Stimulated activated CD4-positive, alpha-beta T cell treated with anti-CD3 and anti-CD28 coated beads, Interleukin-4, amount 100 ng/mL, for 4 hours (primary cell): ENCODE results near the gene FBXW4.
A peak's percentile ranks its signal among the peaks of the same experiment; 100 is the strongest.

Source experiments
- DNase-seq, 2 experiments: peaks; one replicate each; pipeline ENCODE4 v3.0.0-alpha.2; 2020

Gene FBXW4, protein sequence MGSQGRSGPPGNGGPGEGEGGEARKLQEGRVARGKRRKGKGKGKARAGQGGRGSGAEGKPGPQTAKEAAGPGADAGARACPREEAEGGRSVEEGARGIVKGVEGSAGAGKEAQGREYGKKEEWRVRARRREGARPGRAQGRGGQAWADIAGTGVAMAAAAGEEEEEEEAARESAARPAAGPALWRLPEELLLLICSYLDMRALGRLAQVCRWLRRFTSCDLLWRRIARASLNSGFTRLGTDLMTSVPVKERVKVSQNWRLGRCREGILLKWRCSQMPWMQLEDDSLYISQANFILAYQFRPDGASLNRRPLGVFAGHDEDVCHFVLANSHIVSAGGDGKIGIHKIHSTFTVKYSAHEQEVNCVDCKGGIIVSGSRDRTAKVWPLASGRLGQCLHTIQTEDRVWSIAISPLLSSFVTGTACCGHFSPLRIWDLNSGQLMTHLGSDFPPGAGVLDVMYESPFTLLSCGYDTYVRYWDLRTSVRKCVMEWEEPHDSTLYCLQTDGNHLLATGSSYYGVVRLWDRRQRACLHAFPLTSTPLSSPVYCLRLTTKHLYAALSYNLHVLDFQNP

GRCh38 chr10:101694674-101695403 is at the start of gene FBXW4:
FBXW4 (minus strand) TSS chr10:101695170; CDS start chr10:101695105, 65 bp downstream.
- DNase-seq, result peak; percentile 69 to 78

DNA sequence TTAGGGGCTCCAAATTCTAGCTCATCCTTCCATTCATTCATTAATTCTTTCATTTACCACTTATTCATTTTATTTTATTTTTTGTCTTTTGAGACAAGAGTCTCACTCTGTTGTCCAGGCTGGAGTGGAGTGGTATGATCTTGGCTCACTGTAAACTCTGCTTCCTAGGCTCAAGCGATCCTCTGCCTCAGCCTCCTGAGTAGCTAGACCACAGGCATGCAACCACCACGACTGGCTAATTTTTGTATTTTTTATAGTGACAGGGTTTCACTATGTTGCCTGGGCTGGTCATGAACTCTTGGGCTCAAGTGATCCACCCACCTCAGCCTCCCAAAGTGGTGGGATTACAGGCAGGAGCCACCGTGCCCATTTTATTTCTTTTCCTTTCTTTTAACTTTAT is 49.3 kb upstream of the FBXW4 start:
- no peak for DNase-seq

DNA sequence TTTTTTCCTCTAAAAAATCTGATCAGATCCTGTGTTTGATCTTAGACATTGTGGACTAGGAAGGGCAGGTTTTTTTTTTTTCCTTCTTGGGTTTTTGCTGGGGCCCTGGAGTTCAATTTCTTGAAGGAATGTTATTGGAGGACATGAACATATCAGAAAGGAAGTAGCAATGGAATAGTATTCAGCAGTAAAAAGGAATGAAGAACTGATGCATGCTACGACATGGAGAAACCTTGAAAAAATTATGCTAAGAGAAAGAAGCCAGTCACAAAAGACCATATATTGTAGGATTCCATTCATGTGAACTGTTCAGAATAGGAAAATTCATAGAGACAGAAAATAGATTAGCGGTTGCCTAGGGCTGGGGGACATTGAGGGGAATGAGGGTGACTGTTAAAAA is 47.0 kb upstream of the FBXW4 start:
- DNase-seq, result no peak

- DNase-seq, result no peak
Observed at GRCh38 chr10:101736666-101737065, 41.7 kb upstream of the FBXW4 start.

GRCh38 chr10:101732096-101732495 is 37.1 kb upstream of the FBXW4 start:
- no peak for DNase-seq

GRCh38 chr10:101726115-101726387 is 31.1 kb upstream of the FBXW4 start:
- DNase-seq, result no peak

GRCh38 chr10:101725296-101726114 is 30.5 kb upstream of the FBXW4 start:
- DNase-seq, result no peak

- no peak for DNase-seq
Observed at GRCh38 chr10:101724446-101724845, 29.5 kb upstream of the FBXW4 start.

DNA sequence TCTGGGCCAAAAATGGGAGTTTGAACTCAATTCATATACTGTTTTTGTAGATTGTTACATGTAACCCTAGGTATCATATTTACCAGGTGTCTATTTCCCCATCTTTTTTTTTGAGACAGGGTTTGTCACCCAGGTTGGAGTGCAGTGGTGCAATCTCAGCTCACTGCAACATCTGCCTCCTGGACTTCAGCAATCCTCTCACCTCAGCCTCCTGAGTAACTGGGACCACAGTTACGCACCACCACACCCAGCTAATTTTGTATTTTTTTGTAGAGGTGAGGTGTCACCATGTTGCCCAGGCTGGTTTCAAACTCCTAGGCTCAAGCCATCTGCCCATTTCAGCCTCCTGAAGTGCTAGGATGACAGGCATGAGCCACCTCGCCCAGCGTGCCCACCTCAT is 28.2 kb upstream of the FBXW4 start:
- no peak for DNase-seq

DNA sequence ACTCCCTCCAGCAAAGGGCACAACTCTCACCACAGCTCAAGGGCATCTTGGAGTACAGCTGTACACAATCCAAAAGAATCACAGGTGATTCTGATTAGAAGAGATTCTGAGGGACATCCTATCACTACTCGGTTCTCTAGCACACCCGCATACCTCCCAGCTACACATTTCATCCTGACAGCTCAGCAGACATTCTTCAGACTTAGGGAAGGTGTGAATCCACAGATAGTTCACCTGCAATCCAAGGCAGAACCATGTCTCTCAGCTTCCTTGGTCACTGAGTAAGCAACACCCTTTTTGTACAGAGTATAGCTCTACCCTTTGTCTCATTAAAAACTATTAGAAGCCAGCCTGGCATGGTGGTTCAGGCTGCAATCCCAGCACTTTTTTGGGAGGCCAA is 26.8 kb upstream of the FBXW4 start:
- DNase-seq, result no peak

- no peak for DNase-seq
Observed at GRCh38 chr10:101720606-101721230, 25.7 kb upstream of the FBXW4 start.

GRCh38 chr10:101718690-101719275 is 23.8 kb upstream of the FBXW4 start:
- DNase-seq, result no peak

GRCh38 chr10:101716891-101717659 is 22.1 kb upstream of the FBXW4 start:
- no peak for DNase-seq

DNA sequence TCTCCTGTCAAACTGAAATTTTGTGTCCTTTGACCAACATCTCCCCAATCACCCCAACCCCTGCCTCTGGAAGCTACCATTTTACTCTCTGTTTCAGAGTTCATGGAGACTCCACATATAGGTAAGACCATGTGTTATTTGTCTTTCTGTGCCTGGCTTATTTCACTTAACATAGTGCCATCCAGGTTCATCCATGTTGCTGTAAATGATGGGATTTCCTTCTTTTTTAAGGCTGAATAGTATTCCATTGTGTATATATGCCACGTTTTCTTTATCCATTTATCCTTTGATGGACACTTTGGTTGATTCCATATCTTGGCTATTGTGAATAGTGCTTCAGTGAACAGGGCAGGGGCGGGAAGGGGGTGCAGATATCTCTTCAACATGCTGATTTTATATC is 18.0 kb upstream of the FBXW4 start:
- no peak for DNase-seq

GRCh38 chr10:101710793-101711192 is 15.8 kb upstream of the FBXW4 start:
- no peak for DNase-seq

- no peak for DNase-seq
Observed at GRCh38 chr10:101710059-101710695, 15.2 kb upstream of the FBXW4 start.

GRCh38 chr10:101709359-101710058 is 14.5 kb upstream of the FBXW4 start:
- no peak for DNase-seq

DNA sequence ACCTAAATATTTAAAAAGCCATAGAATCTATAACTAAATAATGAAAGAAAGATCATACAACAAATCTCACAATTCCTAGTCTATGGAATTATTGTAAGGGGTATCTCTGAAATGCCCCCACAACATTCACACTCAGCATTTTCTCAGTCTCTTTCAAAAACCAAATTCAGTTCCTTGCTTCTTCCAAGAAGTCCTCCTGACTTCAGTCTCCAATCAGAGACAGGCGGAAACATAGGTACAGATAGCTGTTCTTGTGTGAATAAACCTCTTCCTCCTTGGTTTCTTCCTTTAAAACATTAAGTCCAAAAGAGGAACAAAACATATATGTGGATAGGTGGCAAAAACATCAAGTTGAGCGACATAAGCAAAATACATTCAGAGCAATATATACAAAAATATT is 13.9 kb upstream of the FBXW4 start:
- DNase-seq, result no peak

DNA sequence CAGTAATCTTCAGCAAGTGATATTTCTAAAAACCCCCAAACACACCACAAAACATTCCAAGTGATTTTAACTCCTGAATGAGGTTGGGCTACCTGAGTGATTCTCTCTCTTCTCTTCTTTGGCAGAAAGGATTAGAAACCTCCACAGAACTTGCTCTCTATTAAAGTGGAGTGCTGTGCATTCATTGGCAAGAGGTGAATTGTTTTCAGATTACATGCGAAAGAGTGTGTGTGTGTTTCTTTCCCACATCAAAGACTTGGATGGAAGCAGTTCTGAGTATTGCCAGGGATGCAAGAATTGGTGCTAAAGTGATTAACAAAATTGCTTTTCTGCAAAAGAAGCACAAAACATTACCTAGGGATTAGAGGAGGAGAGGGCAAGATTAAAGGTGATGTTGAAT is 13.1 kb upstream of the FBXW4 start:
- DNase-seq, result no peak

DNA sequence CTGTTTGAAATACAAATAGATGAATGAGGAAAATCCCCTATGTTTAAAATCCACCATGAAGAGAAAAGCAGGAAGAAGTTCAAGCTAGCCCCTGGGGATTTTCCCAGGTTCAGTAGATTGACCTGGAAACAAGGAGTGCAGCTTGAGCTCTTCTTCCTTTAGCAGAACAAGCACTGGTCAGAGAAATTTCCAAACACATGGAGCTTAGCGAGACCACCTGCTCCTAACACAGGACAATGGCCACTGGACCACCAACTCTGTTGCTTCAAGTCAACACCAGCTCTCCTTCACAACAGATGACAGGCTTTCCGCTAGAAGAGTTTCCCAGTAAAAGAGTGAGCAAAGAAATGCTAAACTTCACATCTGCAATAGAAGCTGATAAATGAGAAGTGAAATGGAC is 9.4 kb upstream of the FBXW4 start:
- DNase-seq, result no peak

DNA sequence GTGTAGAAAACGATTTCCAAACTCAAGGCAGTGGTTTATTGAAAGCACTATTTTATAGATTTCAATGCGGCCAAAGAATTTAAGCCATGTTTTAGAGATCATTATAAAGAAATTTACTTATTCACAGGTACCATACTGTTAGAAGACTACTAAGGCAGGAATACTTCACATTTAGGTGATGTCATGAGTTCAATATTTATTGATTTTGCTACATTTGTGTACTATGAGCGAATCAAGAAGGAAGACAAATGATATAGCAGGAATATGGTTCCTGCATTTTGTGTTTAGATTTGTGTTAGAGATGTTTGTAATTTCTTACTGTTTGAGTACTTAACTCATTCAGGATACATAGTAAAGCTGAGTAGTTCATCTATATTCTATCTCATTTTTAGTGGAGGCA is 1.7 kb upstream of the FBXW4 start:
- no peak for DNase-seq
